GM12801 (cell line): Measurements from ENCODE around the gene FBH1.

Experiments
- CTCF ChIP-seq: IDR thresholded peaks from one replicate; pipeline ENCODE4 v1.5.1; 2011; ENCODE audit warnings: control low read depth; ENCODE audit not compliant: insufficient read length; ENCODE audit errors: extremely low read depth

Gene FBH1

GRCh38 chr10:5895365-5895764 is 5.3 kb downstream of the FBH1 start:
- TF ChIP-seq CTCF: no peak

GRCh38 chr10:5895804-5896203 is 5.8 kb downstream of the FBH1 start:
- TF ChIP-seq CTCF: no peak

GRCh38 chr10:5896208-5897052 is 6.4 kb downstream of the FBH1 start:
- no peak for TF ChIP-seq CTCF

DNA sequence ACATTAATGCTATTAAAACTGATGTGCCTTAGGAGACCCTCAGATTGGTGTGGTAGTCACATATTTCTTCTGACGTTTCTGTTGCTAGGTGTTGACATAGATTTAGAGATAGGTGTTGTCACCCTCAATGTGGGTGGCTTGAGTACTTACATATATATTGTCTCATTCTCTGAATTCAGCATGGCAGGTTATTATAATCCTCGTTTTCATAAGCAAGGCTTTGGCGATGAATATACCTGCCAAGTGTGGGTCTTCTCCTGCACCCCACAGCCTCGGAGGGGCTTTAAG is 7.0 kb downstream of the FBH1 start:
- no peak for TF ChIP-seq CTCF

GRCh38 chr10:5897504-5897903 is 7.5 kb downstream of the FBH1 start:
- no peak for TF ChIP-seq CTCF

GRCh38 chr10:5898163-5898562 is 8.1 kb downstream of the FBH1 start:
- TF ChIP-seq CTCF: no peak

GRCh38 chr10:5900247-5900646 is 10.2 kb downstream of the FBH1 start:
- TF ChIP-seq CTCF: no peak
